Panc1 (cell line): ENCODE results near the gene MYDGF. TPM values are rescaled to one million over a fixed set of nuclear protein-coding genes. Genes with fewer than 3 reads are reported as not detected.
"Not testable (repeated sequence)": the region's sequence is repeated elsewhere in the genome, so short reads cannot be mapped to it uniquely, and the experiment has no call there.

Source experiments
- ATAC-seq: fragments of 200-7000 bp; cut with Tn5 transposase; 2 replicates; pipeline ENCODE4 v1.9.1; 2020; ENCODE audit warnings: mild to moderate bottlenecking, moderate library complexity
- BruUV-seq: library from RNA; stranded (reverse); fragments of 400-500 nt; replicated peaks from 2 replicates; lab custom pipeline; 2021; lab: Mats Ljungman, UMichigan
- CTCF ChIA-PET: fragments of 300-600 bp; sonication (Branson Sonifier 250); formaldehyde crosslinking; loops from one replicate; lab custom pipeline; 2022; ENCODE audit warnings: antibody characterized with exemption; lab: Charles Lee
- POLR2A ChIA-PET: fragments of 300-600 bp; sonication (Branson Sonifier 250); formaldehyde crosslinking; loops from one replicate; lab custom pipeline; 2022; ENCODE audit warnings: antibody characterized with exemption; lab: Charles Lee
- DNase-seq: peaks from one replicate; pipeline ENCODE4 v3.0.0-alpha.2; 2010; ENCODE audit warnings: low read depth, low spot score
- H3K27ac ChIP-seq: 2 replicates; pipeline ENCODE4 v1.5.1; 2011; ENCODE audit warnings: mild to moderate bottlenecking, low read length, inconsistent platforms
- H3K27me3 ChIP-seq: fragments of 200-500 bp; sonication (Bioruptor generic); 2 replicates; pipeline ENCODE4 v1.6.0; 2014; ENCODE audit warnings: low read length, inconsistent platforms; ENCODE audit not compliant: control insufficient read depth, insufficient read depth
- H3K36me3 ChIP-seq: fragments of 200-500 bp; sonication (Bioruptor generic); 2 replicates; pipeline ENCODE4 v1.5.1; 2014; ENCODE audit warnings: inconsistent platforms, mild to moderate bottlenecking, low read length, moderate library complexity; ENCODE audit not compliant: control insufficient read depth, insufficient read depth
- H3K4me1 ChIP-seq: 2 replicates; pipeline ENCODE4 v1.5.1; 2011; ENCODE audit warnings: inconsistent platforms, mild to moderate bottlenecking, low read length, moderate library complexity; ENCODE audit not compliant: control insufficient read depth, insufficient read depth
- H3K4me3 ChIP-seq, 2 experiments: 2 replicates each; pipeline ENCODE4 v1.5.1; 2011 to 2012; ENCODE audit warnings: low read depth in 2 of 2, low read length in 2 of 2, mild to moderate bottlenecking in 2 of 2, inconsistent platforms in 1 of 2, moderate library complexity in 1 of 2
- H3K9me3 ChIP-seq: fragments of 200-500 bp; sonication (Bioruptor generic); 2 replicates; pipeline ENCODE4 v1.5.1; 2014; ENCODE audit warnings: low read depth, mild to moderate bottlenecking, inconsistent platforms, low read length, moderate library complexity; ENCODE audit not compliant: control insufficient read depth, insufficient read depth
- POLR2AphosphoS5 ChIP-seq: IDR thresholded peaks from 2 replicates; pipeline ENCODE4 v1.6.1; 2012; ENCODE audit warnings: mild to moderate bottlenecking, low read depth, low read length, moderate library complexity
- REST ChIP-seq, 2 experiments: IDR thresholded peaks; 2 replicates each; pipeline ENCODE4 v1.6.1; 2011 to 2012; ENCODE audit warnings: low read depth in 2 of 2, control low read depth in 1 of 2, low read length in 1 of 2, mild to moderate bottlenecking in 1 of 2, moderate library complexity in 1 of 2; ENCODE audit not compliant: insufficient read depth in 1 of 2
- SIN3A ChIP-seq: IDR thresholded peaks from 2 replicates; pipeline ENCODE4 v1.6.1; 2012; ENCODE audit warnings: low read depth, mild to moderate bottlenecking, low read length, moderate library complexity, borderline replicate concordance; ENCODE audit not compliant: insufficient read depth
- TCF7L2 ChIP-seq: IDR thresholded peaks from 2 replicates; pipeline ENCODE4 v1.6.1; 2011; ENCODE audit warnings: mild to moderate bottlenecking, low read depth, low read length, inconsistent platforms
- in situ Hi-C: cut with HindIII; loops from 2 replicates; pipeline ENCODE4 v1.10.0; 2016; ENCODE audit warnings: low sequenced_read_pairs, low pct_unique_long_range_greater_than_20kb
- intact Hi-C: fragments of 100-400 bp; cut with micrococcal nuclease; formaldehyde crosslinking; loops from one replicate; pipeline ENCODE4 v1.10.0; 2022; ENCODE audit not compliant: unreplicated experiment
- total RNA-seq: library from RNA; stranded (reverse); gene quantifications from one replicate; pipeline ENCODE4 v1.2.1, GENCODE V29; 2021; ENCODE audit not compliant: unreplicated experiment
- TF ChIP-seq, protein P1 (sequence below): fragments of 450-650 bp; IDR thresholded peaks from 2 replicates; pipeline ENCODE4 v1.5.1; 2017; ENCODE audit warnings: mild to moderate bottlenecking

MYDGF gene
- total RNA-seq, 1 experiment from 2014 or later, result 78.1 TPM

DNA sequence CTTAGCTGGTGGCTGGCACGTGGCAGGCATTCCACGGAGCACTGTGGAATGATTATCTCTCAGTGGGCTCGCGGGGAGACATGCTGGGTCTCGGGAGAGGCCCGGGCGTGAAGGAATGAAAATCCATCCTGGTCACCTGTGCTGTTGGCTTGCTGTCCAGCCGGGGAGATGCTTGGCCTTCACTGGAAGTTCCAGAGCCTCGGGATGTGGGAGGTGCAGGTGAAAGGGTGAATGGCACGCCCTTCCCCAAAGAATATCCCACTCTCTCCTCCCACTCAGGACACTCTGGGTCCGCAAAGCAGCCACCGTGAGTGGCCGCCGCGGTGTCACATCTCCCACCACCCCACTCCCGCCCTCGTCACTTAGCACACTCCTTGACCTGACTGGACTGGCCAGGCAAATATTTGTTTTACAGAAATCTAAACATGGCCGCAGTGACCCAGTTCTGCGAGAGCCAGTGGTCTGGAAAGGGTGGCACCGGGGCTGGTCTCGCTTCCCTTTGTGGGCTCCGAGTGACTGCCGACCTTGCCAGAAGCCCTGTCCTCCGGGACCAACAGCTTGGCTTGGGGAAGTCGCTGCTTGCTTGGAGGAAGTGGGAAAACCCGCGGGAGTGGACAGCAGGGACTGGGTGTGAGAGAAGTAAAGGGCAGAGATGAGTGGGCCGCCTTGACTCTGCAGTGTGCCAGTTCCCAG is 45.5 kb upstream of the MYDGF start:
- ChIA-PET POLR2A (no interaction called here), CTCF (no interaction called here)
- H3K4me3 ChIP-seq, result no peak overlapping the region
- DNase-seq, result no peak
- H3K4me1 ChIP-seq, result peaks cover 60% of the 10 kb centered on the region
- H3K9me3 ChIP-seq, result no peaks in the 10 kb centered on the region
- intact Hi-C loops (no loop called here), in situ Hi-C loops (no loop called here)
- no TSS peak for BruUV-seq
- no peaks in the 10 kb centered on the region; the same call in 1 of the 2 replicates for H3K36me3 ChIP-seq
- H3K27me3 ChIP-seq, result no peaks in the 10 kb centered on the region
- no peak for TF ChIP-seq TCF7L2
- TF ChIP-seq REST (IDR thresholded peaks at IDR 0.05; ENCODE audit: insufficient read depth in 1 of 2, low read depth in 2 of 2, low read length in 1 of 2), result no peak
- TF ChIP-seq SIN3A, result no peak
- TF ChIP-seq POLR2AphosphoS5, result no peak
- TF ChIP-seq, protein P1, sequence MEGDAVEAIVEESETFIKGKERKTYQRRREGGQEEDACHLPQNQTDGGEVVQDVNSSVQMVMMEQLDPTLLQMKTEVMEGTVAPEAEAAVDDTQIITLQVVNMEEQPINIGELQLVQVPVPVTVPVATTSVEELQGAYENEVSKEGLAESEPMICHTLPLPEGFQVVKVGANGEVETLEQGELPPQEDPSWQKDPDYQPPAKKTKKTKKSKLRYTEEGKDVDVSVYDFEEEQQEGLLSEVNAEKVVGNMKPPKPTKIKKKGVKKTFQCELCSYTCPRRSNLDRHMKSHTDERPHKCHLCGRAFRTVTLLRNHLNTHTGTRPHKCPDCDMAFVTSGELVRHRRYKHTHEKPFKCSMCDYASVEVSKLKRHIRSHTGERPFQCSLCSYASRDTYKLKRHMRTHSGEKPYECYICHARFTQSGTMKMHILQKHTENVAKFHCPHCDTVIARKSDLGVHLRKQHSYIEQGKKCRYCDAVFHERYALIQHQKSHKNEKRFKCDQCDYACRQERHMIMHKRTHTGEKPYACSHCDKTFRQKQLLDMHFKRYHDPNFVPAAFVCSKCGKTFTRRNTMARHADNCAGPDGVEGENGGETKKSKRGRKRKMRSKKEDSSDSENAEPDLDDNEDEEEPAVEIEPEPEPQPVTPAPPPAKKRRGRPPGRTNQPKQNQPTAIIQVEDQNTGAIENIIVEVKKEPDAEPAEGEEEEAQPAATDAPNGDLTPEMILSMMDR, result no peak
- peak overlapping the region; percentile 66 for H3K27ac ChIP-seq
- ATAC-seq, result no peak

- CTCF ChIA-PET, in situ Hi-C loops, ATAC-seq, BruUV-seq, POLR2A ChIA-PET, H3K36me3 ChIP-seq, DNase-seq, intact Hi-C loops, H3K9me3 ChIP-seq, H3K27me3 ChIP-seq, H3K4me3 ChIP-seq: not testable (repeated sequence)
- H3K27ac ChIP-seq, result peak overlapping the region; percentile 66
- peaks cover 55% of the 10 kb centered on the region for H3K4me1 ChIP-seq
Measured at GRCh38 chr19:4715178-4715528, 45.0 kb upstream of the MYDGF start.

DNA sequence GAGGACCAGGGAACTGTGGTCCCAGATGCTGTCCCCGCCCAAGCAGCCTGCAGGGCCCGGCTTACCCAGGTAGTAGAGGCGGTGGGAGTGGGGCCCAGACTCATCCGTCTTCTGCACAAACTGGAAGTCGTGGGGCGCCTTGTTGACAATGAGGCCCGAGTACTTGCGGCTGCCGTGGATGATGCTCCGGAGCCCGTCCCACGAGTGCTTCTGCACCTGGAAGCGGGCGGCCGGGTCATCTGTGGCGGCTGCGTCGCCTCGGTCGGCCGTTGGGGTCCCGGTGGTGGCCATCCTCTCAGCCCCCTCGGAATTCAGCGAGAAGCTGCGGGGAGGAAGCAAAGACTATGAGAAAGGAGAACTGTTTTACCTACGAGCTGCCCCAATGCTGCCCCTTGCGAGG is 43.9 kb upstream of the MYDGF start:
- DNase-seq, result no peak
- Histone ChIP-seq H3K4me3 (no peak overlapping the region), H3K4me1 (peaks cover 45% of the 10 kb centered on the region), H3K36me3 (no peaks in the 10 kb centered on the region; the same call in 1 of the 2 replicates), H3K27ac (peak overlapping the region; percentile 66; the same call in 1 of the 2 replicates), H3K9me3 (no peaks in the 10 kb centered on the region), H3K27me3 (no peaks in the 10 kb centered on the region)
- no TSS peak for BruUV-seq
- no peak for ATAC-seq
- intact Hi-C loops, result no loop called here
- POLR2A ChIA-PET, result no interaction called here
- CTCF ChIA-PET, result no interaction called here
- in situ Hi-C loops, result no loop called here
- TF ChIP-seq SIN3A (no peak), REST (IDR thresholded peaks at IDR 0.05; ENCODE audit: insufficient read depth in 1 of 2, low read depth in 2 of 2, low read length in 1 of 2) (no peak), POLR2AphosphoS5 (no peak), TCF7L2 (no peak)
- TF ChIP-seq, protein P1, result no peak
